ENCODE results near the gene KLF6. TPM values are rescaled to one million over a fixed set of nuclear protein-coding genes. Genes with fewer than 3 reads are reported as not detected.

The KLF6 gene
- total and polyA plus RNA-seq, 9 of the 15 experiments (the other 6 are each of a cell fraction or from before 2014, with no cell fraction given): 3.2 to 23.9 (median 8.0) TPM

DNA sequence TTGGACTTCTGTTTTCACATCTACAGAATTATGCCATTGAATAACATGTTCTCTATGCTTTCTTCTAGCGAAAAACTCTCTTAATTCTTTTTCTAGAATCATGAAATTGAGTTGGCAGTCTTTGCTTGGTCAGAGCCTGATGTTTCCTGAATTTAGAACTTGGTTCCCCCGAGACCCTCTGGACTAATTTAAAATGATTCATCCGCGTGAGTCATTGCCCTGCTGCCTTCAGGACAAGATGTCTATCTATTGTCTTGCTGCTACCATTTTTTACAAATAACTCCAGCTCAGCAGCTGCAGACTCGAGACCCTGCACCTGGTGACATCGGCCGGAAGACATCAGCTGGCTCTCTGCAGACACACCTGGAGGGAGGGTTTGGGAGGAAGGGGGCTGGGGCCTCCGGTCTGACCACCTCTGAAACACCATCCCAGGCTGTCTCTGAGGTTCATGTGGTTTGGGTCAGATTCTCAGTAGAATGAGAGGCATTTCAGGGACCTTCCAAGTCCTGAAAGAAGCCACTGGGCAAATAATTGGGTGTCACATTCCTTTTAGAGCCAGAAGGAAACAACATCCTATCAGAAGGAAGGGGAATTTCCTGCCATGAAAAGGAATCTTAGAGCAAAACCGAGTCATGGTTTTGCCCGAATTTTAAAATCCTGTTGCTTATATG is 20.9 kb upstream of the KLF6 start (continued):
- TF ChIP-seq E2F6 (IDR thresholded peaks at IDR 0.05; ENCODE audit: borderline replicate concordance in 1 of 2, extremely low read depth in 1 of 2, insufficient read depth in 1 of 2, insufficient read length in 1 of 2, low read depth in 1 of 2, low read length in 1 of 2, poor library complexity in 1 of 2, severe bottlenecking in 1 of 2) (no peak), ZFP1 (CRISPR knock-in tag; IDR thresholded peaks at IDR 0.05) (no peak), ATF6 (CRISPR knock-in tag; IDR thresholded peaks at IDR 0.05) (no peak), DPF2 (IDR thresholded peaks at IDR 0.05) (peak; percentile 97), ZNF778 (CRISPR knock-in tag; IDR thresholded peaks at IDR 0.05) (no peak), ZBTB11 (CRISPR knock-in tag; IDR thresholded peaks at IDR 0.05) (no peak; a peak in 1 of 6 replicates), ETV1 (tag; conservative IDR thresholded peaks at IDR 0.05; ENCODE audit: low read depth) (0 out of 2 replicates have a peak, but pooled peaks have one; percentile 32), ZFP30 (CRISPR knock-in tag; IDR thresholded peaks at IDR 0.05; ENCODE audit: borderline replicate concordance) (no peak), PPARD (CRISPR knock-in tag; IDR thresholded peaks at IDR 0.05) (no peak), TARDBP (IDR thresholded peaks at IDR 0.05) (no peak), KDM2B (CRISPR knock-in tag; IDR thresholded peaks at IDR 0.05) (no peak), NFXL1 (CRISPR knock-in tag; IDR thresholded peaks at IDR 0.05) (no peak), POLR2H (tag; IDR thresholded peaks at IDR 0.05; ENCODE audit: low read depth) (no peak), RBM39 (optimal IDR thresholded peaks at IDR 0.05; ENCODE audit: low read depth, low read length) (no peak), CXXC5 (CRISPR knock-in tag; IDR thresholded peaks at IDR 0.05) (0 out of 2 replicates have a peak, but pooled peaks have one; percentile 33)
- TF ChIP-seq, protein P1, sequence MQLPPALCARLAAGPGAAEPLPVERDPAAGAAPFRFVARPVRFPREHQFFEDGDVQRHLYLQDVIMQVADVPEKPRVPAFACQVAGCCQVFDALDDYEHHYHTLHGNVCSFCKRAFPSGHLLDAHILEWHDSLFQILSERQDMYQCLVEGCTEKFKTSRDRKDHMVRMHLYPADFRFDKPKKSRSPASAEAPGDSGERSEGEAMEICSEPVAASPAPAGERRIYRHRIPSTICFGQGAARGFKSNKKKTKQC (CRISPR knock-in tag; IDR thresholded peaks at IDR 0.05): no peak
- TF ChIP-seq, protein P2, sequence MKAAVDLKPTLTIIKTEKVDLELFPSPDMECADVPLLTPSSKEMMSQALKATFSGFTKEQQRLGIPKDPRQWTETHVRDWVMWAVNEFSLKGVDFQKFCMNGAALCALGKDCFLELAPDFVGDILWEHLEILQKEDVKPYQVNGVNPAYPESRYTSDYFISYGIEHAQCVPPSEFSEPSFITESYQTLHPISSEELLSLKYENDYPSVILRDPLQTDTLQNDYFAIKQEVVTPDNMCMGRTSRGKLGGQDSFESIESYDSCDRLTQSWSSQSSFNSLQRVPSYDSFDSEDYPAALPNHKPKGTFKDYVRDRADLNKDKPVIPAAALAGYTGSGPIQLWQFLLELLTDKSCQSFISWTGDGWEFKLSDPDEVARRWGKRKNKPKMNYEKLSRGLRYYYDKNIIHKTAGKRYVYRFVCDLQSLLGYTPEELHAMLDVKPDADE (conservative IDR thresholded peaks at IDR 0.05; ENCODE audit: control insufficient read depth, low read depth, low read length): no peak
- TF ChIP-seq, protein P3, sequence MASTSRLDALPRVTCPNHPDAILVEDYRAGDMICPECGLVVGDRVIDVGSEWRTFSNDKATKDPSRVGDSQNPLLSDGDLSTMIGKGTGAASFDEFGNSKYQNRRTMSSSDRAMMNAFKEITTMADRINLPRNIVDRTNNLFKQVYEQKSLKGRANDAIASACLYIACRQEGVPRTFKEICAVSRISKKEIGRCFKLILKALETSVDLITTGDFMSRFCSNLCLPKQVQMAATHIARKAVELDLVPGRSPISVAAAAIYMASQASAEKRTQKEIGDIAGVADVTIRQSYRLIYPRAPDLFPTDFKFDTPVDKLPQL (IDR thresholded peaks at IDR 0.05; ENCODE audit: extremely low read depth, insufficient read length): no peak

Measured in K562 (cell line).